ENCODE measurements around the gene ST3GAL4. TPM values are rescaled to one million over a fixed set of nuclear protein-coding genes. Genes with fewer than 3 reads are reported as not detected.
"Not testable (repeated sequence)": the region's sequence is repeated elsewhere in the genome, so short reads cannot be mapped to it uniquely, and the experiment has no call there.

ST3GAL4 gene
- polyA plus RNA-seq, 5 donors = 29.4 to 38.5 (median 36.1) TPM

- DNase-seq = no peak
These were observed 7.6 kb downstream of the ST3GAL4 start for GRCh38 chr11:126362879-126363655.

DNA sequence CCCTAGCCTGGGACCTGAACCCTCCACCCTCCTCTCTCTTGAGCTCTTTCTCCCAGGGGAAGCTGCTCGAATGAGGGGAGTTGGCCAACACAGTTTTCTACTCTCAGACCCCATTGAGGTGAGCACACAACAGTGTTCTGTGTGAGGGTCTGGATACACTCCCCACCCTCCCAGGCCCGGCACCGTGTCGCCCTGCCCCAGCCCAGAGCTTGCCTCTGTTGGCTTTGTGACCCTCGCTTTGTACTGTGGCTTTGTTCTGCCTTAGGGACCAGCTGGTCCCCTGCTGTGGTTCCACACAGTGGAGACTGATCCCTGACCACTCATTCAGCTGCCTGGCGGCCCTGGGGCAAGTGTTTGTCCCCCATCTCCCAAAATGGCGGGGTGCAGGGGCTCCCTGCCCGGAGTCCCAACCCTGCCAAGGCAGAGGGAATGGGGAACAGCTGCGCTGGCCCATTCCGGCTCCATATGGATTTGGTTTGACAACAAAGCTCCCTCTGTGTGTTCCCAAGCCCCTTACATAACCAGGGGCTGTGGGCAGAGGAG is 8.3 kb downstream of the ST3GAL4 start:
- no peak for DNase-seq

GRCh38 chr11:126364735-126365134 is 9.2 kb downstream of the ST3GAL4 start:
- not testable (repeated sequence) for DNase-seq

DNA sequence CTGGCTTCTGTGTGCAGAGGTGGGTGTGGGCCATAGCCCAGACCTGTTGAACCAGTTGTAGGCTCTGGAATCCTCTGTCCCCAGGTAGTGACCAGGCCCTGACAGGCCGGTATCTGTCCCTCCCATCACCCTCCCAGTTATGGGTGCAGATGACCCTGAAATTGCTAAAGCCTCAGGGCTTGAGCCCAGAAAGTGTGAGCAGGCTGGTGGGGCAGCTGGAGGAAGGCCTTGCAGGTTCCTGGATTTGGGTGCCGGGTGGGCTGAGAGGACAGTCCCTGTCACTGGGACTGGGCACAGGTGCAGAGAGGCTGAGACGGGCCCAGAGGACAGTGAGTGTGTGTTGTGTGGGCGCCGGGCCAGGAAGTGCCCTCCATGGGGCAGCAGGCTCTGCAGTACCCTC is 10.0 kb downstream of the ST3GAL4 start:
- not testable (repeated sequence) for DNase-seq

DNA sequence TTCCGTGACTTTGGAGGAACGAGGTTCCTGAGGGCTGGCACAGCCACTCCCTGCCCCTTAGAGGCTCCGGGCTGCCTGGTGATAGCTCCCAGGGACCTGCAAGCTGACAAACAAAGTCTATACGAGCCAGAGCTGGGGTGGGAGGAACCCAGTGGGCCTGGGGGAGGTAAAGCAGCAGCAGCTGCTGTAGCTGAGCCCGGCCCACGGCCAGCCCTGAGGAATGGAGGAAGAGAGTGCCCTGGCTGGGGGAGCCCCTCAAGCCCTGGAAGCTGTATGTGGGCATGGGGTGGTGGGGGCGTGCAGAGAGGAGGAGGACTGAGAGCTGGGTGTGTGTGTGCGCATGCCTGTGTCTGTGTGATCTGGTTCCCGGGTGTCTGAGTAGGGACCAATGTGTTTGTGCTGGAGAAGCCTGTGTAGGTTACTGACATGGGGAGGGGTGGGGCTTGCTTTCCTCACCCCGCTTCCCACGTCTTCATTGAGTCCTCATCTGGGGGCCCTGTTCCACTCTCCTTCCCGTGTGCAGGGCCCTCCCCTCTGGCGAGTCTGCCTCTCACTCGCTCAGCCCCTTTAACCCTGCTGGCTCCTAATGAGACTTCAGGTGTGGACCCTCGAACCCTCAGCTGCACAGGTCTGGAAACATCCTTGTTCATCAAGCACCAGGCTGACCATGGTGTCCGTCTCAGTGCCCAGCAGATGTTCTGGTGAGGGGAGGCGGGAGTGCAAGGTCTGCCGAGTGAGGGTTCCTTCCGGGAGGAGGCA is 10.8 kb downstream of the ST3GAL4 start:
- DNase-seq = no peak

- DNase-seq = not testable (repeated sequence)
These were observed 11.6 kb downstream of the ST3GAL4 start for GRCh38 chr11:126366823-126367654.

DNA sequence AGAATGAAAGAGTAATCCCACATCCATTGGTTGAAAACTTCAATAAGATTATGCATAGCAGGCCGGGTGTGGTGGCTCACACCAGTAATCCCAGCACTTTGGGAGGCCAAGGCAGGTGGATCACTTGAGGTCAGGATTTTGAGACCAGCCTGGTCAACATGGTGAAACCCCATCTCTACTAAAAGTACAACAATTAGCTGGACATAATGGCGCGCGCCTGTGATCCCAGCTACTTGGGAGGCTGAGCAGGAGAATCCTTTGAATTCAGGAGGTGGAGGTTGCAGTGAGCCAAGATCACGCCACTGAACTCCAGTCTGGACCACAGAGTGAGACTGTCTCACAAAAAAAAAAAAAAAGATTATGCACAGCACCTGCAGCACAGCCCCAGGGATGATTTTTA is 12.3 kb downstream of the ST3GAL4 start:
- DNase-seq = not testable (repeated sequence)

GRCh38 chr11:126368336-126369119 is 13.0 kb downstream of the ST3GAL4 start:
- DNase-seq = not testable (repeated sequence)

DNA sequence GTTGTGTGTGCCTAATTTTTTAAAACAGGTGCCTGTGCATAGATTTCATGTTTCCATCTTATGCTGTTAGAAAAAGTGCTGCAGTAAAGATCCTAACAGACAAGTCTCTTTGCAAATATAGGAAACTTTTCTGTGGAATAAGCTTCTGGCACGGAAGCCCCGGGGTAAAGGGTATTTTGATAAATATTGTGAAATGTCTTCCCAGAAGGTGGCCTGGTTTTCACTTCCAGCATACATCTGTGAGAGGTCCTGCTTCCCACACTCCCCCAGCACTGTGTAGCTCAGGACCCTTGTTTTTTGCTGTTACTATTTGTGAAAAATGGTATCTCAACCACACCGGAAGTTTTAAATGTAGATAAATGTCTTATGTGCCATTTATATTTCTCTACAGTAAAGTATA is 14.5 kb downstream of the ST3GAL4 start:
- DNase-seq = no peak

GRCh38 chr11:126371595-126371994 is 16.1 kb downstream of the ST3GAL4 start:
- DNase-seq = no peak

DNA sequence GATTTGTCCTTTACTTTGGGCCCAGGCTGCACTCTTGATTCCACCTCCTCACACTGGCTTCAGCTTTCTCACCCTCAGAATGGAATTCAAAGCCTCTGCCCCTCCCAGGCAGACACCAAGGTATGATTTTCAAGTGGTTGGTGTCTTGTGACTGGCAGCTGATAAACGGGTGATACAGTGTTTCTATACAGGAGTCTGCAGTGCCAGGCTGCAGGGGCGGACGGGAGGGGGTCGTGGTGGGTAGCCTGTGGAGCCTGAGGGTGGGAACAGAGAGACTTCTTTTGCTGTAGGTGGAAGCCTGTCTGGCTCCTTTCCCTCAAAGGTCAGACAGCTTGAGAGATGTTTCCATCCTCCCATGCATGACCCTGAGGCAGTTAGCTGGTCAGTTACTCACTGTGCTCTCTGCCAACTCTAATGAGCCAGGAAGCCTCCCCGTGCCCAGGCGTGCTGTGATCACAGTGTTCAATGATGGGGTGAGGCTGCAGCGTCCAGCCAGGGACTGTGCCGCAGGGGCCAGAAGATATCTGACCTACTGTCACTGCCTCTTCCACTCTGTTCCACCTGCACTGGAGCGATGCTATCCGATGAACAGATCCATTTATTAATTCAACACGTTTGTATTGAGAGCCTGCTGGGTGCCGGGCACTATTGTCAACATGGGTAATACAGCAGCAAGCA is 18.0 kb downstream of the ST3GAL4 start:
- not testable (repeated sequence) for DNase-seq

DNA sequence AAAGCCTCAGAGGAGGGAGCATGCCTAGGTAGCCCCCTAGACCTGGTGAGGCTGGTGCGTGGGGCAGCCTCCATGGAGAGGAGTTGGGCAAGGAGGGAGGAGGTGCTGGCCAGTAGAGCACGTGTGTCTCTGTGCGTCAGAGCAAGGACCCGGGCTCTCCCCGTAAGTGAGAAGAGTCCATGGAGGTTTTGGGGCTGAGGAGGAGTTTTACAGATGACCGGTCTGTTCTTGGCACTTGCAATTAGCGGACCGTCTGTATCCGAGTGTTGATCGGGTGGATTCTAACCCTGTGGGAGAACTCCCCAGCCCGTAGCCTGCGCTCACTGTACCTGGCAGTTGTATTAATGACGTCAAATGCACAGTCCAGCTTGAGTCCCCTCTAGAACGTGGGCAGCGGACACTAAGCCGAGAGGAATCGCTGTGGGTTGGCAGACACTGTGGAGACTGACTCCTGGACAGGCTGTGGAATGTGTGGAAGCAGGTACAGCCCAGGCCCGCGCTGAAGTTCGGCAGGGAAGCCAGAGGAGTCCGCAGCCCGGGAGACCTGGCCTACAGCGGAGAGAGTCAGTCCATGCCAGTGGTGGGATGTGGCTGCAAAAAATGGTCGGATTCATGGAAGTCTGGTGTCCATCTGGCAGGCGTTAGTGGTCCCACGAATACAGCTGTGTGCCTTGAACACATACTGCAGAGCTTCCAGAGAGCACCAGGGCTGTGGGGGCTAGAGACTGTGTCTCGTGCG is 19.2 kb downstream of the ST3GAL4 start:
- DNase-seq = not testable (repeated sequence)

DNA sequence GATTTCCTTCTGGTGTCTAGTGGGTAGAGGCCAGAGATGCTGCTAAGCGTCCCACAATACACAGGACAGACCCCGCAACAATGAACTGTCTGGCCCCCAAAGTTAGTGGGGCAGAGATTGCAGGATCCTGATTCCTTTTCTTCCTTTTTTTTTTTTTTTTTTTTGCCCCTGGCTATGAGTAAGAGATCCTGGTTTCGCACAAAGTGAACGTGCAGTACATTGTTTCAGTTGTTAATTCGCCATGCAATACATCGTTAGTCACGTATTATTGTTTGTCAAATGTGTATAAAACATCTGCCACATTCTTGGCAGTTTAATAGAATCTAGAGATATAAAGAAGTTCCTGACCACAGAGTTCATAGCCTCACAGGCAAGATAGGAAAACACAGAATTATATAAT is 20.2 kb downstream of the ST3GAL4 start:
- no peak for DNase-seq

- DNase-seq = no peak
These were observed 23.3 kb downstream of the ST3GAL4 start for GRCh38 chr11:126378763-126379162.

GRCh38 chr11:126380909-126381308 is 25.4 kb downstream of the ST3GAL4 start:
- DNase-seq = no peak

GRCh38 chr11:126381960-126382359 is 26.5 kb downstream of the ST3GAL4 start:
- not testable (repeated sequence) for DNase-seq

DNA sequence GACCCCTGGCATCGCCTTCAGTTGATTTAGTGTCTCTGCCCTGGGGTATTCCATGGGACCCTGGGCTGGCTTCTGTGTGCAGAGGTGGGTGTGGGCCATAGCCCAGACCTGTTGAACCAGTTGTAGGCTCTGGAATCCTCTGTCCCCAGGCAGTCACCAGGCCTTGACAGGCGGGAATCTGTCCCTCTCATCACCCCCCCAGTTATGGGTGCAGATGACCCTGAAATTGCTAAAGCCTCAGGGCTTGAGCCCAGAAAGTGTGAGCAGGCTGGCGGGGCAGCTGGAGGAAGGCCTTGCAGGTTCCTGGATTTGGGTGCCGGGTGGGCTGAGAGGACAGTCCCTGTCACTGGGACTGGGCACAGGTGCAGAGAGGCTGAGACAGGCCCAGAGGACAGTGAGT is 27.2 kb downstream of the ST3GAL4 start:
- DNase-seq = not testable (repeated sequence)

DNA sequence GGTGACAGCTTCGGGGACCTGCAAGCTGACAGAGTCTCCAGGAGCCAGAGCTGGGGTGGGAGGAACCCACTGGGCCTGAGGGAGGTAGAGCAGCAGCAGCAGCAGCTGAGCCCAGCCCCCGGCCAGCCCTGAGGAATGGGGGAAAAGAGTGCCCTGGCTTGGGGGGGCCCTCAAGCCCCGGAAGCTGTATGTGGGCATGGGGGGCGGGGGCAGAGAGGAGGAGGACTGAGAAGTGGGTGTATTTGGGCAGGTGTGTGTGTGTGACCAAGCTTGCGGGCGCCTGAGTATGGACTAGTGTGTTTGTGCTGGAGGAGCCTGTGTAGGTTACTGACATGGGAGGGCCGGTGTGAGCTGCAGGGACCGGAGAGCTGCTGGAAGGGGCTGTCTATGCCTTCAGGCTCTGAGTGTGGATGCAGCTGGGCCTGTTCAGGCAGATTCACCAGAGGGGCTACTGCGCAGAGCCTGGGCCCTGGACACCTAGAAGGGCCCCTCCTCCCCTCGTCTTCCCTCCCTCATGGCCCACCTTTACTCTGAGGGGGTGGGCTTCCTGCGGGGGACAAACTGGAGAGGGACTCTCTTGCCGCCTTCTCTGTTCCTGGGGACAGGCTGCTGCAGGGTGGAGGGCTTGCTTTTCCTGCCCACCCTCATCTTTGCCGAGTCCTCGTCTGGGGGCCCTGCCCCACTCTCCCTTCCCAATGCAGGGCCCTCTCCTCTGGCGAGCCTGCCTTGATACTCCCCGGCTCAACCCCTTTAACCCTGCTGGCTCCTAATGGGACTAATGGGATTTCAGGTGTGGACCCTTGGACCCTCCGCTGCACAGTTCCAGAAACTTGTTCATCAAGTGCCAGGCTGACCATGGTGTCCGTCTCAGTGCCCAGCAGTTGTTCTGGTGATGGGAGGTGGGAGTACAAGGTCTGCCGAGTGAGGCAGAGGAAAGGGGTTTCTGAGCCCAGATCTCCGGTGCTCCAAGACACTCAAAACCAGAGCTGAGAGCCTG is 28.2 kb downstream of the ST3GAL4 start:
- DNase-seq = no peak

All from right lung (tissue), 5 donors.